NCI-H2196 (cell line): ENCODE results near the gene ARVCF.
A peak's percentile ranks its signal among the peaks of the same experiment; 100 is the strongest.
"Not testable (repeated sequence)": the region's sequence is repeated elsewhere in the genome, so short reads cannot be mapped to it uniquely, and the experiment has no call there.

Source experiments
- DNase-seq: peaks from one replicate; lab custom pipeline; 2025; ENCODE audit not compliant: unreplicated experiment; lab: John Stamatoyannopoulos, UW

ARVCF gene

DNA sequence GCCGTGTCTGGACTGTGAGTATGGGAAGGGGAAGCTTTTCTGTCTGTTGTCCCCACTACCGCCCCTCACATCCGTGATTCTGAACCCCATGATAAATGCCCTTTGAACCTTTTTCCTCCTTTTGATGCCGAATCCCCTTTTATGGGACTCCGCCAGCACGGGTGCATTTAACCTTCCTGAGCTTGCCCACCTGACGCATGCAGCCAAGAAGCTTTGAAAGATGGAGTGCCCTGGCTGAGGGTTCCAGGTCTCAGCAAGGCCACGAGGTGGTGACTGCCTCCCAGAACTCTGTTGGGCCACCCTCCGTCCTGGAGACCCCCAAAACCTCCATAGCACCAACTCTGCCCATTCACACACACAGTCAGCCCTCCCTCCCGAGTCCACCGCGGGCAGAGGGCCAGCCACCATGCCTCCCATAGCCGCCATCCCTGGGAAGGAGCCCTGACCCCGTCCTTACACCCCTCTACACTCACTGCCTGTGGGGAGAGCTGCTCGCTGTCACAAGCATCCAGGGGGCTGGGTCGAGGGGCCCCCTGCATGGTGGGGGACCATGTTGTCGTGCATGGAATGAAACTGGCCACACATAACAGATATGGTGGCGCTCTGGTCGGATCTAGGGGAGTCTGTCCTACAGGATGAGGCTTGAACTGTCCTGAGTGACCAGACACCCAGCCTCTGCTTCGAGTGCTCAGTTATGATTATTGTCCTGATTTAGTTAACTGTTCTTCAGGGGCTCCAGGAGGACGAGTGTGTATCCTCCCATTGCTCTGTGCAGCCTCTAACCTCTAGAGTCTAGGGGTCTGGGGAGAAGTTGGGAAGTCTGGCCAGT is 75.9 kb downstream of the ARVCF start:
- DNase-seq: no peak

DNA sequence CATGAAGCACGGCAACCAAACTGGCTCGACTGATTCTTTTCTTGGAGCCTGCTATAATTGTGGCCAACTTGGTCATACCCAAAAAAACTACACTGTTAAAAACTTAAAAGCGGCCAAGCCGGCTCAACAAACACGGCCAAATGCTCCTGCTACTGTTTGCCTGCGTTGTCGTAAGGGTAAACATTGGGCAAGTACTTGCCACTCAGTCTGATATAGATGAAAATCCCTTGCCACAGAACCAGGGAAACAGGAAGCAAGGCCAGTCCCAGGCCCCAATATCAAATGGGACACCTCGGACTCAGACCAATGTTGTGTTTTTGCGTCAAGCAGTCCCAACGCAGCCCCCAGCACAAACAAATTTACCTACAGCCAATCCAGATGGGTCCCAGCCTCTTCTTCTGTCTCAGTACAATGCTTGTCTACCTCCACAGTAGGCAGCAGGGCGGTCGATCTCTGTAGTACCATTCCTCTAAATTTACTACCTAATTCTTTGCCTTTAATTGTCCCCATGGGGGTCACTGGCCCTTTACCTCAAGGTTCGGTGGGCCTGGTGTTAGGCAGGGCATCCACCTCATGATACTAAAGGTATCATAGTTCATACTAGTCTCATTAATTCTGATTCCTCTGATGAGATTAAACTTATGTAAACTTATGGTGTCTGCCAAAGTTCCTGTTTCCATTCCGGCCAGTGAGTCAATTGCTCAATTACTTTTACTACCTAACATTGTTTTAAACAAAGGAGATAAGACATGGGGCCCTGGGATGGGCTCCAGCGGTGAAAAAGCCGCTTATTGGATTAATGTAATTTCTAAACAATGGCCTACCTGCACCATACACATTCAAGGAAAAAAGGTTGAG is 78.8 kb downstream of the ARVCF start:
- DNase-seq: no peak

GRCh38 chr22:19936513-19936912 is 80.1 kb downstream of the ARVCF start:
- no peak for DNase-seq

GRCh38 chr22:19935123-19935718 is 81.4 kb downstream of the ARVCF start:
- not testable (repeated sequence) for DNase-seq

DNA sequence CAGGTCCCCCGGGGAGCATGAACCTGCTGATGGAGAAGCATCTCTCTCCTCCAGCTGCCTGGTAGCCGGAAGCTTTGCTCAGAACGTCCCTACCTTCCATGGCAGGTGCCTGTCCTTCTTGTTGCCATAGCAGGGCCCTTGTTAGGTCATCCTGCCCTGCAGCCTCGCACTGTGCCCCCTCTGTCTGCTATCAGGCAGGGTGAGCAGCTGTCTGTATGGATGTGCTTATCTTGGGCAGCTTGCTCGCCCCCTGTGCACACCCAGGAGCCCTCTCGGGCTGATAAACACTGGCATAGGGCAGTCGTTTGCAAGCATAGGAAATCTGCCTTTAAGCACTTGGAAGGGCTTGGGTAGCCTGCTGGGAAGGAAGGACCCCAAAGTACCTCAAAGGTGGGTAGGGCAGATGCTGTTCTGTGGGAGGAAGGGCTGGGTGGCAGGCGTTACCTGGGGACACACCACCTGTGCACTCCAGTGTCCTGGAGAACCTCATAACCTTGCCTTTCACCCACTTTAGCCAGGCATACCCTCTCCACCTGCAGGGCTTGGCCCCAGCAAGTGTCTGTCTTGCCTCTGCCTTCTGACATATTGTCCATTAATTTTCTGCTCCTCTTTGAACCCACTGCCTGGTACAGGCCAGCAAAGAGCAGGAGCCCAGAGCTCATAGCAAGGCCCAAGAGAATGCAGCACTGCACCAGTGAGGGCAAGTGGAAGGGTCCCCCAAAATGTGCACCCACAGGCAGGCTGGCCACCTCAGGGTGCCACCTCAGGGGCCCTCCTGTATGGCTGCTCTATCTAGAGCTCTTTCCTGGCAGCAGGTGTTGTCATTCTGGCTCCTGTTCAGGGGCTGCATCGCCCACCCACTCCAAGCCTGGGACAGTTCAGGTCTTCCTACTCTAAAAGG is 83.0 kb downstream of the ARVCF start:
- DNase-seq: peak; percentile 29

- DNase-seq: peak; percentile 51
Measured at GRCh38 chr22:19932367-19933206, 84.0 kb downstream of the ARVCF start.

DNA sequence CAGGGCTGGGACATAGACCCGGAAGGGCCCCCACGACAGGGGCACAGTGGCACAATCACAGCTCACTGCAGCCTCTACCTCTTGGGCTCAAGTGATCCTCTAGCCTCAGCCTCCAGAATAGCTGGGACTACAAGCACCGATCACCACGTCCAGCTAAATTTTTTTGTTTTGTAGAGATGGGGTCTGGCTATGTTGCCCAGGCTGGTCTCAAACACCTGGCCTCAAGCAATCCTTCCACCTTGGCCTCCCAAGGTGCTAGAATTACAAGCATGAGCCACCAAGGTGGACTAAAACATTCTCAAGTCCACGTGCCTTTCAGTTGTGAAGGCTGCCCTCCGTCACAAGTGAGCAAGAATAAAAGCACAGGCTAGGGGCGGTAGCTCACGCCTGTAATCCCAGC is 85.1 kb downstream of the ARVCF start:
- no peak for DNase-seq

GRCh38 chr22:19930551-19931486 is 85.8 kb downstream of the ARVCF start:
- no peak for DNase-seq

DNA sequence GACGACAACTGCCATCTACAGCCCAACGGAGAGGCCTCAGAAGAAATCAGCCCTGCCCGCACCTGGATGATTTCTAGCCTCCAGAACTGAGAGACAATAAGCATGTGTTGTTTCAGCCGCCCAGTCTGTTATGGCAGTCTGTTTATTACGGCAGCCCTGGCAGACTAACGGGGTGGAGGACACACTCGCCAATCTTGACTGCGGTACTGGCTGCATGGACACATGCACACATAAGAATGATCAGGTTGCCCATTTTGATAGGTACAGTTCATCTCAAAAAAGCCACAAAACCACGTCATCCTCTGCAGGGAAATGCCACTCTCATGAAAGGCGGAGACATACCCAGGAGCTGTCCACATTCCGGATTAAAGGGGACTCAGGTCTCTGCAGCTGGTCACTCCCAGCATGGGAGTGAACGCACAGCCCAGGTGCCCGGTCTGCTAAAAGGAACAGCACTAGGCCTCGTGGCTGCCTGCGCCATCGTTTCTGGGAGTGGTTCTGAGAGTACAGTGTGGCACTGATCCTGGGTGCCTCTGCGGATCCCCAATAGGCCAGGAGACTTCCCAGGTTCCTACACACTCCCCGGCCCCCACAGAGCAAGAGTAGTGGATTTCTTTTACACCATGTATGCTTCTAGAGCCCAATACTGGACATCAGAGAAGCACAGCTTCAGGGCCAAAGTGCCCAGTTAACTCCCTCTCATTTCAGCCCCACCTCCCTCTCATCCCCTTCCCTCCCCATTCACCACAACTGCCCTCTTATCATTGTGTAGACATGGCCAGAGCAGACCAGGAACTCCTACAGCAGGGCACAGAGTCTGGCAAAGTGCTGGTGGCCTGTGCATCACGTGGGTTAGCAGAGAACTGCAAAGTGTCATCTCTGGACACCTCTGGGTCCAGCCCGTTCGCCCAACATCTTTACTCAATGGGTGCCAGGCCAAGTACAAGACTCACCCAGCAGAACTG is 86.8 kb downstream of the ARVCF start:
- DNase-seq: no peak

GRCh38 chr22:19928207-19928606 is 88.4 kb downstream of the ARVCF start:
- no peak for DNase-seq

- no peak for DNase-seq
Measured at GRCh38 chr22:19927696-19928095, 88.9 kb downstream of the ARVCF start.

DNA sequence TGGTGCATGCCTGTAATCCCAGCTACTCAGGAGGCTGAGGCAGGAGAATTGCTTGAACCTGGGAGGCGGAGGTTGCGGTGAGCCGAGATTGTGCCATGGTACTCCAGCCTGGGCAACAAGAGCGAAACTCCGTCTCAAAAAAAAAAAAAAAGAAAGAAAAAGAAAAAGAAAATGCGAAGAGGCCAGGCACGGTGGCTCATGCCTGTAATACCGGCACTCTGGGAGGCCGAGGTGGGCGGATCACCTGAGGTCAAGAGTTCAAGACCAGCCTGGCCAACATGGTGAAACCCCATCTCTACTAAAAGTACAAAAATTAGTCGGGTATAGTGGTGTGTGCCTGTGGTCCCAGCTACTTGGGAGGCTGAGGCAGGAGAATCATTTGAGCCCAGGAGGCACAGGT is 90.6 kb downstream of the ARVCF start:
- DNase-seq: not testable (repeated sequence)

- no peak for DNase-seq
Measured at GRCh38 chr22:19923914-19924513, 92.6 kb downstream of the ARVCF start.

- DNase-seq: no peak
Measured at GRCh38 chr22:19921544-19922081, 95.0 kb downstream of the ARVCF start.
